Body of pancreas (tissue), 4 donors: Measurements from ENCODE around the gene BMP7.

Source experiments
- CTCF ChIP-seq, 7 experiments: fragments of 450-650 bp in 4 of 7; fragments of 200-600 bp in 3 of 7; sonication (generic) in 3 of 7; IDR thresholded peaks; one replicate each; pipeline ENCODE4 v1.5.1; 2016 to 2019; ENCODE audit warnings: antibody characterized with exemption in 7 of 7
- POLR2A ChIP-seq, 3 donors: fragments of 450-650 bp; IDR thresholded peaks; one replicate each; pipeline ENCODE4 v1.6.1; 2016; ENCODE audit warnings: antibody characterized with exemption in 3 of 3, mild to moderate bottlenecking in 2 of 3

GRCh38 chr20:57183457-57184009 is 82.9 kb downstream of the BMP7 start:
- TF ChIP-seq CTCF (IDR thresholded peaks at IDR 0.05) (no peak), POLR2A (IDR thresholded peaks at IDR 0.05) (no peak)
